BLaER1 (cell line): ENCODE measurements around the gene CUTA.
"Not testable (repeated sequence)": the region's sequence is repeated elsewhere in the genome, so short reads cannot be mapped to it uniquely, and the experiment has no call there.

Experiments used
- H3K27ac ChIP-seq: shearing (Covaris generic); formaldehyde crosslinking; 2 replicates; pipeline ENCODE4 v1.8.1; 2022
- H3K27me3 ChIP-seq: shearing (Covaris generic); formaldehyde crosslinking; 2 replicates; pipeline ENCODE4 v1.8.1; 2022
- H3K36me3 ChIP-seq: shearing (Covaris generic); formaldehyde crosslinking; 2 replicates; pipeline ENCODE4 v1.8.1; 2022
- H3K4me1 ChIP-seq: shearing (Covaris generic); formaldehyde crosslinking; 2 replicates; pipeline ENCODE4 v1.8.1; 2022
- H3K4me2 ChIP-seq: shearing (Covaris generic); formaldehyde crosslinking; 2 replicates; pipeline ENCODE4 v1.8.1; 2022
- H3K4me3 ChIP-seq: shearing (Covaris generic); formaldehyde crosslinking; 2 replicates; pipeline ENCODE4 v1.8.1; 2022
- H3K9ac ChIP-seq: shearing (Covaris generic); formaldehyde crosslinking; 2 replicates; pipeline ENCODE4 v1.8.1; 2022
- H3K9me3 ChIP-seq: shearing (Covaris generic); formaldehyde crosslinking; 2 replicates; pipeline ENCODE4 v1.8.1; 2022
- H4K20me1 ChIP-seq: shearing (Covaris generic); formaldehyde crosslinking; 2 replicates; pipeline ENCODE4 v1.8.1; 2022
- Cebpa-rat ChIP-seq: shearing (Covaris generic); IDR thresholded peaks from 2 replicates; pipeline ENCODE4 v1.8.1; 2022

CUTA gene

GRCh38 chr6:33377171-33377570 is 40.7 kb downstream of the CUTA start:
- Histone ChIP-seq H3K9ac (no peak overlapping the region), H3K4me2 (no peak overlapping the region), H3K36me3 (no peaks in the 10 kb centered on the region), H3K9me3 (no peaks in the 10 kb centered on the region), H4K20me1 (no peaks in the 10 kb centered on the region), H3K4me1 (no peaks in the 10 kb centered on the region), H3K27ac (no peak overlapping the region), H3K27me3 (no peaks in the 10 kb centered on the region), H3K4me3 (no peak overlapping the region)
- no peak for TF ChIP-seq Cebpa-rat

DNA sequence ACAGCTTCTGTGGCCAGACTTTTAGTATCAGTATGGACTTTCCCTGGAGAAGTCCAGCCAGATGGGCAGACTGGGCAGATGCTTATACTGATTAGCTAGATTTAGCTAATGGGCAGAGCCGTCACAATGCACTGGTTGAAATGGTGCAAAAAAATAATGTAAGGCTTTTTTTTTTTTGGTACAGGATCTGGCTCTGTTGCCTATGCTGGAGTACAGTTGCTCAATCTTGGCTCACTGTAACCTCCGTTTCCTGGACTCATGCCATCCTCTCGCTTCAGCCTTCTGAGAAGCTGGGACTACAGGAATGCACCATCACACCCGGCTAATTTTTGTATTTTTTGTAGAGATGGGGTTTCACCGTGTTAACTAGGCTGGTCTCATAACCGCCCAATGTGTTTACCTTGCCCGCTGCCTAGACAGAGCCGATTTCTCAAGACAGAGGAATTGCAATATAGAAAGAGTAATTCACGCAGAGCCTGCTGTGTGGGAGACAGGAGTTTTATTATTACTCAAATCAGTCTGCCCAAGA is 42.7 kb downstream of the CUTA start:
- Histone ChIP-seq H3K36me3 (no peaks in the 10 kb centered on the region), H3K4me3 (no peak overlapping the region), H3K27ac (no peak overlapping the region), H4K20me1 (no peaks in the 10 kb centered on the region), H3K9ac (no peak overlapping the region), H3K4me2 (no peak overlapping the region), H3K9me3 (no peaks in the 10 kb centered on the region), H3K27me3 (no peaks in the 10 kb centered on the region), H3K4me1 (no peaks in the 10 kb centered on the region)
- no peak for TF ChIP-seq Cebpa-rat

- Histone ChIP-seq H4K20me1 (no peaks in the 10 kb centered on the region), H3K36me3 (no peaks in the 10 kb centered on the region), H3K4me1 (no peaks in the 10 kb centered on the region), H3K27ac (no peak overlapping the region), H3K4me3 (no peak overlapping the region), H3K9me3 (no peaks in the 10 kb centered on the region), H3K9ac (no peak overlapping the region), H3K4me2 (no peak overlapping the region), H3K27me3 (no peaks in the 10 kb centered on the region)
- TF ChIP-seq Cebpa-rat = no peak
Observed at GRCh38 chr6:33373960-33374910, 43.7 kb downstream of the CUTA start.

- H3K36me3 ChIP-seq = no peaks in the 10 kb centered on the region
- H3K4me3 ChIP-seq = no peak overlapping the region
- no peaks in the 10 kb centered on the region for H3K9me3 ChIP-seq
- H3K9ac ChIP-seq = no peak overlapping the region
- no peak for TF ChIP-seq Cebpa-rat
- no peaks in the 10 kb centered on the region for H3K27me3 ChIP-seq
- no peak overlapping the region for H3K4me2 ChIP-seq
- no peaks in the 10 kb centered on the region for H4K20me1 ChIP-seq
- H3K4me1 ChIP-seq = no peaks in the 10 kb centered on the region
- no peak overlapping the region for H3K27ac ChIP-seq
Observed at GRCh38 chr6:33372526-33373123, 45.3 kb downstream of the CUTA start.

DNA sequence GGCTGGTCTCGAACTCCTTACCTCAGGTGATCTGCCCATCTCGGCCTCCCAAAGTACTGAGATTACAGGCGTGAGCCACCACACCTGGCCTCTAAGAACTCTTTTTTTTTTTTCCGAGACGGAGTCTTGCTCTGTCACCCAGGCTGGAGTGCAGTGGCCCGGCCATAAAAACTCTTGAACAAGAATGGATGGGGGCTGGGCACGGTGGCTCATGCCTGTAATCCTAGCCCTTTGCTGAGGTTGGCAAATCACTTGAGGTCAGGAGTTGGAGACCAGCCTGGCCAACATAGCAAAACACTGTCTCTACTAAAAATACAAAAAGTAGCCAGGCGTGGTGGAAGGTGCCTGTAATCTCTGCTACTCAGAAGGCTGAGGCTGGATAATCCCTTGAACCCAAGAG is 46.0 kb downstream of the CUTA start:
- H3K9ac ChIP-seq, H4K20me1 ChIP-seq, H3K27me3 ChIP-seq, H3K4me1 ChIP-seq, H3K36me3 ChIP-seq, H3K9me3 ChIP-seq, H3K4me2 ChIP-seq, H3K4me3 ChIP-seq, H3K27ac ChIP-seq: not testable (repeated sequence)

GRCh38 chr6:33367715-33368025 is 50.2 kb downstream of the CUTA start:
- H4K20me1 ChIP-seq, H3K27ac ChIP-seq, H3K4me2 ChIP-seq, H3K9ac ChIP-seq, H3K27me3 ChIP-seq, H3K9me3 ChIP-seq, H3K36me3 ChIP-seq, H3K4me1 ChIP-seq, H3K4me3 ChIP-seq: not testable (repeated sequence)

DNA sequence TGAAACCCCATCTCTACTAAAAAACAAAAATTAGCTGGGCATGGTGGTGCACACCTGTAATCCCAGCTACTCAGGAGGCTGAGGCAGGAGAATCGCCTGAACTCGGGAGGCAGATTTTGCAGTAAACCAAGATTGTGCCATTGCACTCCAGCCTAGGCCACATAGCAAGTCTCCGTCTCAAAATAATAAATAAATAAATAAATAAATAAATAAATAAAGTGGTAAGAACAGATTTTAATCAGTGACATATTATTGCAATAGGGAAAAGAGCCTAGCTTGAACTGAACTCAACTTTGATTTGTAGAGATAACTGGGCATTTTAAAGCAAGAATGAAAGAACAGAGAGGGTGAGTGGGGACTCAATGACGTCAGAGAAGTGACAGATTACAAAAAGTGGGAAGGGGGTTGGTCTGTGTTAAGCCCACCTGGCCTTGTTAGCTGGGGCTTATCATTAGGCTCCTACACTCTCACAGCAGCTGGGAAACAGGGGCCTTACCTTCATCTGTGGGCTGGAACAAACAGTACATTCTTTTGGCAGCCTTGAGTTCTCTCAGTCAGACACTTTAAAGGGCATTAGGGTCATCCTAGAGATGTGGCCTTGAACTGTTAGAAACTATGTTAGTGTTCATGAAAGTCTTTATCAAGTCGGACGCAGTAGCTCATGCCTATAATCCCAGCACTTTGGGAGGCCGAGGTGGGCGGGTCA is 50.7 kb downstream of the CUTA start:
- H3K27ac ChIP-seq = no peak overlapping the region
- H3K4me3 ChIP-seq = no peak overlapping the region
- H3K4me2 ChIP-seq = no peak overlapping the region
- no peaks in the 10 kb centered on the region for H4K20me1 ChIP-seq
- no peak overlapping the region for H3K9ac ChIP-seq
- H3K27me3 ChIP-seq = no peaks in the 10 kb centered on the region
- no peaks in the 10 kb centered on the region for H3K9me3 ChIP-seq
- TF ChIP-seq Cebpa-rat = no peak
- H3K4me1 ChIP-seq = peaks cover 9% of the 10 kb centered on the region; the same call in 1 of the 2 replicates
- H3K36me3 ChIP-seq = no peaks in the 10 kb centered on the region
